PC-3 (cell line): ENCODE measurements around the gene CLASP1.

Experiments used
- EZH2 ChIP-seq: fragments of 300-600 bp; sonication (generic); IDR thresholded peaks from one replicate; pipeline ENCODE4 v1.6.1; 2017; ENCODE audit warnings: antibody characterized with exemption, mild to moderate bottlenecking, low read length; ENCODE audit not compliant: unreplicated experiment
- EZH2phosphoT487 ChIP-seq: fragments of 300-600 bp; sonication (generic); IDR thresholded peaks from 2 replicates; pipeline ENCODE4 v1.6.1; 2018; ENCODE audit warnings: mild to moderate bottlenecking, antibody characterized with exemption, low read length, borderline replicate concordance
- TF ChIP-seq, protein P1 (sequence below): fragments of 300-600 bp; sonication (generic); conservative IDR thresholded peaks from 2 replicates; pipeline ENCODE4 v1.5.1; 2017; ENCODE audit warnings: antibody characterized with exemption, low read depth, mild to moderate bottlenecking, low read length

DNA sequence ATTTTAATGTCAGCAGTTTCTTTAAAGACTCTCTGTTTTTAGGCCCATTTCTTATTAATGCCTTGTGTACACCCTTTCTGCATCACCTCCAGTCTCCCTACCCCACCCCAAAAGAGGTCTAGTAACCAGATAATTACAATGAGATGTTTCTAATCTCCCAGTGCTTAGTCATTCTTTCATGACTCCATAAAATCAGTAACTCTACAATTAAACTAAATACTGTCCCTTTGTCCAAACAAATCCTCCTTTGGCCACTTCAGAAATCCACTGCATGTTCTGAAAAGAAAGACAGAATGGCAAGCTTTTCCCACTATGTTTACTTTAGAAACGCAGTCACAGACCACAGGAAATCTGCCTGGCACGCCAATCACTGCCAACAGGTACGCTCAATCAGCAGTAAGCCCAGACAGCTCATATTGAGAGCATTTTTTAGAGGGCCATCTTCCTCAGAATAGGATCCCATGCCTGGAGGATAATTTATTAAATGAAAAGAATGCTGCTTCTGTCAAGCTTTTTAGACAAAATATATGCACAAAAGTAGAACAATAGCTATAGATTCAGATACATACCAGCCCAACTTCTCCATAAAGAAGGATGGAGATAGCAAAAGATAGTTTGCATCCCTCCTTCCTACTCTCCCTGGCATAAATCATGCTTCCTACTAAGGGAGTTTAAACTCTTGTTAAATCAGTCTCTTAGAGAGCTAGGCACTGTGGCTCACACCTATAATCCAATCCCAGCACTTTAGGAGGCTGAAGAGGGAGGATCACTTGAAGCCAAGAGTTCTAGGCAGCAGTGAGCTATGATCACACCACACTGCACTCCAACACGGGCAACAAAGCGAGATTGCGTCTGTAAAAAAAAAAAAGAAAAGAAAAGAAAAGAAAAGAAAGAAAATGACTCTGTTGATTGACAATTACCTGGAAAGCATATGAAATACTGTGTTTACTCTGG is 14.6 kb downstream of the CLASP1 start:
- TF ChIP-seq, protein P1, sequence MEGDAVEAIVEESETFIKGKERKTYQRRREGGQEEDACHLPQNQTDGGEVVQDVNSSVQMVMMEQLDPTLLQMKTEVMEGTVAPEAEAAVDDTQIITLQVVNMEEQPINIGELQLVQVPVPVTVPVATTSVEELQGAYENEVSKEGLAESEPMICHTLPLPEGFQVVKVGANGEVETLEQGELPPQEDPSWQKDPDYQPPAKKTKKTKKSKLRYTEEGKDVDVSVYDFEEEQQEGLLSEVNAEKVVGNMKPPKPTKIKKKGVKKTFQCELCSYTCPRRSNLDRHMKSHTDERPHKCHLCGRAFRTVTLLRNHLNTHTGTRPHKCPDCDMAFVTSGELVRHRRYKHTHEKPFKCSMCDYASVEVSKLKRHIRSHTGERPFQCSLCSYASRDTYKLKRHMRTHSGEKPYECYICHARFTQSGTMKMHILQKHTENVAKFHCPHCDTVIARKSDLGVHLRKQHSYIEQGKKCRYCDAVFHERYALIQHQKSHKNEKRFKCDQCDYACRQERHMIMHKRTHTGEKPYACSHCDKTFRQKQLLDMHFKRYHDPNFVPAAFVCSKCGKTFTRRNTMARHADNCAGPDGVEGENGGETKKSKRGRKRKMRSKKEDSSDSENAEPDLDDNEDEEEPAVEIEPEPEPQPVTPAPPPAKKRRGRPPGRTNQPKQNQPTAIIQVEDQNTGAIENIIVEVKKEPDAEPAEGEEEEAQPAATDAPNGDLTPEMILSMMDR, result no peak
- TF ChIP-seq EZH2, result no peak
- TF ChIP-seq EZH2phosphoT487, result no peak
